Breast epithelium (tissue), 4 donors: Measurements from ENCODE around the gene C9orf43. TPM values are rescaled to one million over a fixed set of nuclear protein-coding genes. Genes with fewer than 3 reads are reported as not detected.

Experiments used
- DNase-seq, 2 donors: peaks; one replicate each; pipeline ENCODE4 v3.0.0-alpha.2; 2019; ENCODE audit warnings: low spot score in 2 of 2
- H3K27ac ChIP-seq, 2 donors: fragments of 200-600 bp; sonication (generic) in 1 of 2; one replicate each; pipeline ENCODE4 v1.5.1; 2016 to 2019; ENCODE audit warnings: mild to moderate bottlenecking in 1 of 2
- H3K27me3 ChIP-seq, 2 donors: fragments of 200-600 bp; sonication (generic) in 1 of 2; one replicate each; pipeline versions ENCODE4 v1.5.1 to v1.6.0; 2017 to 2019; ENCODE audit warnings: control low read depth in 1 of 2, mild to moderate bottlenecking in 1 of 2
- H3K36me3 ChIP-seq: fragments of 200-600 bp; one replicate; pipeline ENCODE4 v1.5.1; 2019
- H3K4me1 ChIP-seq, 2 donors: fragments of 200-600 bp; sonication (generic); one replicate each; pipeline ENCODE4 v1.5.1; 2016 to 2019; ENCODE audit warnings: control low read depth in 1 of 2
- H3K4me3 ChIP-seq, 3 donors: fragments of 200-600 bp; sonication (generic); 1 replicate in 2 of 3; 2 replicates in 1 of 3; pipeline ENCODE4 v1.5.1; 2016 to 2019; ENCODE audit warnings: mild to moderate bottlenecking in 3 of 3, moderate library complexity in 2 of 3
- H3K9me3 ChIP-seq, 2 donors: fragments of 200-600 bp; sonication (generic) in 1 of 2; one replicate each; pipeline ENCODE4 v1.5.1; 2016 to 2019; ENCODE audit warnings: control low read depth in 1 of 2
- POLR2A ChIP-seq: fragments of 450-650 bp; IDR thresholded peaks from one replicate; pipeline ENCODE4 v1.6.1; 2016; ENCODE audit warnings: antibody characterized with exemption, mild to moderate bottlenecking, moderate library complexity
- POLR2AphosphoS5 ChIP-seq, 3 donors: sonication (generic); formaldehyde crosslinking; IDR thresholded peaks; one replicate each; pipeline ENCODE4 v1.6.1; 2017; ENCODE audit warnings: antibody characterized with exemption in 3 of 3
- intact Hi-C: fragments of 100-400 bp; cut with DNase I; formaldehyde crosslinking; loops from one replicate; pipeline ENCODE4 v1.15.1; 2023; ENCODE audit warnings: low total_unique reads
- total RNA-seq, 3 donors: library from RNA; depleted of rRNA; stranded (reverse); fragments of >200 nt; gene quantifications; one replicate each; pipeline ENCODE4 v1.1.0, GENCODE V29; 2016
- TF ChIP-seq, protein P1 (sequence below), 3 donors: fragments of 450-650 bp; IDR thresholded peaks; one replicate each; pipeline ENCODE4 v1.5.1; 2016 to 2017; ENCODE audit warnings: antibody characterized with exemption in 3 of 3, mild to moderate bottlenecking in 3 of 3, moderate library complexity in 3 of 3

The C9orf43 gene
- total RNA-seq, 3 donors from 2014 or later: 0.59 to 1.6 (median 0.66) TPM

DNA sequence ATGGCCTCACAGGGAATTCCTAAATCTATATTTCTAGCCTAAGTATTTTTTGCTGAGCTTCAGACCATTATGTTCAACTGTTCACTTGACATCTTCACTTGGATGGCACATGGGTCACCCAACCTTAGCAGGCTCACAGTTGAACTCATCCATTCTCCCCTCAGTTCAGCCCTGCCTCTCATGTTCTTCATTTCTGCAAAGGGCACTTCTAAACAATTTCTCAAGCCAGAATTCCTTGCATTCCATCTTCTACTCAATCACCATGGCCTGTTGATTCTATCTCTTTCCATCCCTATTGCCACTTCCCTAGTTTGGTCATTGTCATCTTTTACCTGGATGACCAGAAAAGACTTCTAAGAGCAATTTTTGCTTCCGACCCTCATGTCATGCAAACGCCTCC lies 45.7 kb downstream of the C9orf43 start:
- Histone ChIP-seq H3K36me3 (no peaks in the 10 kb centered on the region), H3K9me3 (no peaks in the 10 kb centered on the region), H3K4me3 (no peak overlapping the region), H3K27ac (peak overlapping the region; percentile 82 to 88), H3K4me1 (peaks cover 0 to 3% of the 10 kb centered on the region in 2 donors), H3K27me3 (no peaks in the 10 kb centered on the region)
- no peak for DNase-seq
- TF ChIP-seq, protein P1, sequence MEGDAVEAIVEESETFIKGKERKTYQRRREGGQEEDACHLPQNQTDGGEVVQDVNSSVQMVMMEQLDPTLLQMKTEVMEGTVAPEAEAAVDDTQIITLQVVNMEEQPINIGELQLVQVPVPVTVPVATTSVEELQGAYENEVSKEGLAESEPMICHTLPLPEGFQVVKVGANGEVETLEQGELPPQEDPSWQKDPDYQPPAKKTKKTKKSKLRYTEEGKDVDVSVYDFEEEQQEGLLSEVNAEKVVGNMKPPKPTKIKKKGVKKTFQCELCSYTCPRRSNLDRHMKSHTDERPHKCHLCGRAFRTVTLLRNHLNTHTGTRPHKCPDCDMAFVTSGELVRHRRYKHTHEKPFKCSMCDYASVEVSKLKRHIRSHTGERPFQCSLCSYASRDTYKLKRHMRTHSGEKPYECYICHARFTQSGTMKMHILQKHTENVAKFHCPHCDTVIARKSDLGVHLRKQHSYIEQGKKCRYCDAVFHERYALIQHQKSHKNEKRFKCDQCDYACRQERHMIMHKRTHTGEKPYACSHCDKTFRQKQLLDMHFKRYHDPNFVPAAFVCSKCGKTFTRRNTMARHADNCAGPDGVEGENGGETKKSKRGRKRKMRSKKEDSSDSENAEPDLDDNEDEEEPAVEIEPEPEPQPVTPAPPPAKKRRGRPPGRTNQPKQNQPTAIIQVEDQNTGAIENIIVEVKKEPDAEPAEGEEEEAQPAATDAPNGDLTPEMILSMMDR (IDR thresholded peaks at IDR 0.05): no peak
- TF ChIP-seq POLR2AphosphoS5 (IDR thresholded peaks at IDR 0.05) (no peak), POLR2A (no peak)
- intact Hi-C loops: no loop called here

DNA sequence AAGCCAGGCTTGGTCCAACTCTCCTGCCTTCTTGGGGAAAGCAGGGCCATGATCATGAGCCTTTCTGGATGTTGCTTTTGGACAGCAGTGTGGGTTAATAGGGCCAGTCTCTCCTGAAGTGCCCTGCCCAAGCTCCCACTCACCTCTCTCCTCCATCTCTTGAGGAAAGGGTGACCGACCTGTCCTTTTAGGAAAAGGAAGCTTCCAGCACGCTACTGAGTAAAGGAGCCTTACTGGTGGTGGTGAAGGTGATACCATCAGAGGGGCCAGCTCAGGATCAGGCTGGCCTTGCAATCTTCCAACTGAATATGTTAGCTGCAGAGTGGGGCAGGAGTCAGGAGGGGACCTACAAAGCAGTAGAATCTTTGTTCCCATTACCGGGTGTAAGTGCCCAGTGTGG lies 50.7 kb downstream of the C9orf43 start:
- H3K4me3 ChIP-seq: no peak overlapping the region
- intact Hi-C loops: no loop called here
- TF ChIP-seq, protein P1 (IDR thresholded peaks at IDR 0.05): no peak
- TF ChIP-seq POLR2AphosphoS5 (IDR thresholded peaks at IDR 0.05) (no peak), POLR2A (no peak)
- H3K36me3 ChIP-seq: no peaks in the 10 kb centered on the region
- H3K27ac ChIP-seq: no peak overlapping the region
- peaks cover 0 to 3% of the 10 kb centered on the region in 2 donors for H3K27me3 ChIP-seq
- no peaks in the 10 kb centered on the region for H3K9me3 ChIP-seq
- no peaks in the 10 kb centered on the region for H3K4me1 ChIP-seq
- DNase-seq: no peak

DNA sequence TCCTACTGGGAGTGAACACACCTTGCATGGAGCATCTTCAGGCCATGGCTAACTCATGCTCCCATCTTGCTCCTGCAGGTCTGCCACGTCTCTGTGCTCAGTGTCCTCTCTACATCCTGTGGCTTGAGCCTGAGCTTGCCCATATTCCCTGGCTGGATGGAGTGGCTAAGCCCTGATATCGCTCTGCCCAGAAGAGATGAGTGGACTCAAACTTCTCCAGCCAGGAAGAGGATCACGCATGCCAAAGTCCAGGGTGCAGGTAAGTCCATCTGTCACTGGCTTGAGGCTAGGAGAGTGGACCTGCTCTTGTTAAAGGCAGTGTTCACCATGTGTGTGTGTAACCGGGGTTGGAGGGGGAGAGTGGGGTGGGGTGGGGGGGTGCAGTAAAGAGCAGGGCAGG lies 51.4 kb downstream of the C9orf43 start:
- intact Hi-C loops: no loop called here
- TF ChIP-seq POLR2AphosphoS5 (IDR thresholded peaks at IDR 0.05): no peak
- TF ChIP-seq, protein P1 (IDR thresholded peaks at IDR 0.05): no peak
- TF ChIP-seq POLR2A: no peak
- no peak overlapping the region for H3K4me3 ChIP-seq

DNA sequence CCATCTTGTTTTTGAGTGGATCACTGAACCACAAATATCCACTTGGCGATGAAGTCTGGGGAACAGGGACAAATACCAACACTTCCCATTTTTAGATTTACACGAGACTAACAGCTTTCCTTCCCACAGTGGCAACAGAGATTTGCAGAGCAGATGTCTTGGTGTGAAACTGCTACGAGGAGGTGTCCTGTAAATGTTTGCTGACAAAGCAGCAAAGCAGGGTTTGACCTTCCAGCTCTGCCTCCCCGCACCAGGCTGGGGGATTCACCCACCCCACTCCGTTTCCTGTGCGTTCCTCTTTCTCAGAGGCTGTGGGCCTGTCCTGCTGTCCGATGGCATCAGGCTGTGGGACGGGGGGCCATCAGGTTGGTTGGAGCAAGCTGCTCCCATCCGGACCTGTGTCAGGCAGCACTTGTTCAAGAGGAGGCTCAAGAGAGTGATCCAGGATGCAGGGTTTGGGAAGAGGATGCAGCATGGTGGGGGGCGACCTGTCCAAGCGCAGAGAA lies 52.3 kb downstream of the C9orf43 start:
- DNase-seq: no peak
- Histone ChIP-seq H3K4me1 (no peaks in the 10 kb centered on the region), H3K4me3 (no peak overlapping the region), H3K9me3 (no peaks in the 10 kb centered on the region), H3K27ac (no peak overlapping the region), H3K36me3 (no peaks in the 10 kb centered on the region), H3K27me3 (peaks cover 0 to 3% of the 10 kb centered on the region in 2 donors)
- TF ChIP-seq POLR2AphosphoS5 (IDR thresholded peaks at IDR 0.05) (no peak), POLR2A (no peak)
- TF ChIP-seq, protein P1 (IDR thresholded peaks at IDR 0.05): no peak
- intact Hi-C loops: no loop called here

More for the DNA sequence above, 51.4 kb downstream of the C9orf43 start:
- Histone ChIP-seq H3K36me3 (no peaks in the 10 kb centered on the region), H3K9me3 (no peaks in the 10 kb centered on the region), H3K4me1 (no peaks in the 10 kb centered on the region), H3K27ac (no peak overlapping the region), H3K27me3 (peaks cover 0 to 3% of the 10 kb centered on the region in 2 donors)
- DNase-seq: no peak

DNA sequence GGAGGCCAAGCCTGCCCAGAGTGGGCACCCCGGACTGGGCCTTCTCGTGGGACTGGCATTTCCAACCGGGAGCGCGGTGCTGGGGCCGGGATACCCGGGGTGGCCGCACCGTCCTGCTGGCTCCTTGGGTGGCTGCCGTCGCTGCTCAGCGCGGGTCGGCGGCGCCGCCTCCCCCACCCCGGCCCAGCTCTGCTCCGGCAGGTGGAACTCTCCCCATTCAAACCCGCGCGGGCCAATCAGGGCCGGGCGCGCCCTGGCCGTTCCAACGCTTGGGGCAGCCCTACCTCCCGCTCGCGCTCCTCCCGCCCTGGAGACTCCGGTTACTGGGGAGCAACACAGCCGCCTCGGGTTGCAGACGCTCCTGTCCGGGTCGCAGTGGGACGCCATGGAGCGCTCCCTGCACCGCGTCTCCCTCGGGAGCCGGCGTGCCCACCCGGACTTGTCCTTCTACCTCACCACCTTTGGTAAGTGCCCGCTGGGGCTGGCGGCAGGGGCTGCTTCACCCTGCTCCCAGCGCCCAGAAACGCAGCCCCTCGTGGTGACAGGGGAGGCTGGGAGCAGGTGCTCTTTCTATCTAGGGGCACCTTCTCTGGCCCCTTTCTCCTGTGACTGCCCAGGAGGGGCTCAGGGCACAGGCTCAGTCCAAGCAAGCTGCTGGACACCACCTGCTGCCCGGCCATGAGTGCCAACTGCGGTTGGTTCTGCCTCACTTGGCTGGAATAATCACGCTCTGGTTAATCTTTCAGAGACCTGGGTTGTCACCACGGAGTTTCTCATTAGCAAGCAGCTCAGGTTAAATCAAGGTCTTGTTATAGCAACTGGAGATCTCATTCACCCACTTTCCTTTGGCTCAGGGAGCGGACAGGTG lies 53.1 kb downstream of the C9orf43 start, which contains the start of gene RGS3:
TSS of gene RGS3 (plus strand) at position 310 of the 868 bp plus-strand sequence. CDS start at position 386, 76 bp downstream.
- H3K4me1 ChIP-seq: no peaks in the 10 kb centered on the region
- no peak for TF ChIP-seq POLR2A
- TF ChIP-seq, protein P1 (IDR thresholded peaks at IDR 0.05): no peak
- TF ChIP-seq POLR2AphosphoS5 (IDR thresholded peaks at IDR 0.05): no peak
- H3K36me3 ChIP-seq: no peaks in the 10 kb centered on the region
- H3K4me3 ChIP-seq: peak within 1 kb of the TSS; percentile 14 to 64 (median 47)
- H3K27me3 ChIP-seq: peaks cover 0 to 3% of the 10 kb centered on the region in 2 donors
- H3K27ac ChIP-seq: no peak within 1 kb of the TSS
- H3K9me3 ChIP-seq: no peaks in the 10 kb centered on the region
- DNase-seq: peak in 1 of 2 donors; percentile 74
- intact Hi-C loops: no loop called here
